Panc1 (cell line): ENCODE results near the gene GPR45. TPM values are rescaled to one million over a fixed set of nuclear protein-coding genes. Genes with fewer than 3 reads are reported as not detected.

ENCODE experiments used
- ATAC-seq: fragments of 200-7000 bp; cut with Tn5 transposase; 2 replicates; pipeline ENCODE4 v1.9.1; 2020; ENCODE audit warnings: mild to moderate bottlenecking, moderate library complexity
- BruUV-seq: library from RNA; stranded (reverse); fragments of 400-500 nt; replicated peaks from 2 replicates; lab custom pipeline; 2021; lab: Mats Ljungman, UMichigan
- CTCF ChIA-PET: fragments of 300-600 bp; sonication (Branson Sonifier 250); formaldehyde crosslinking; loops from one replicate; lab custom pipeline; 2022; ENCODE audit warnings: antibody characterized with exemption; lab: Charles Lee
- POLR2A ChIA-PET: fragments of 300-600 bp; sonication (Branson Sonifier 250); formaldehyde crosslinking; loops from one replicate; lab custom pipeline; 2022; ENCODE audit warnings: antibody characterized with exemption; lab: Charles Lee
- DNase-seq: peaks from one replicate; pipeline ENCODE4 v3.0.0-alpha.2; 2010; ENCODE audit warnings: low read depth, low spot score
- H3K27ac ChIP-seq: 2 replicates; pipeline ENCODE4 v1.5.1; 2011; ENCODE audit warnings: mild to moderate bottlenecking, low read length, inconsistent platforms
- H3K27me3 ChIP-seq: fragments of 200-500 bp; sonication (Bioruptor generic); 2 replicates; pipeline ENCODE4 v1.6.0; 2014; ENCODE audit warnings: low read length, inconsistent platforms; ENCODE audit not compliant: control insufficient read depth, insufficient read depth
- H3K36me3 ChIP-seq: fragments of 200-500 bp; sonication (Bioruptor generic); 2 replicates; pipeline ENCODE4 v1.5.1; 2014; ENCODE audit warnings: inconsistent platforms, mild to moderate bottlenecking, low read length, moderate library complexity; ENCODE audit not compliant: control insufficient read depth, insufficient read depth
- H3K4me1 ChIP-seq: 2 replicates; pipeline ENCODE4 v1.5.1; 2011; ENCODE audit warnings: inconsistent platforms, mild to moderate bottlenecking, low read length, moderate library complexity; ENCODE audit not compliant: control insufficient read depth, insufficient read depth
- H3K4me3 ChIP-seq, 2 experiments: 2 replicates each; pipeline ENCODE4 v1.5.1; 2011 to 2012; ENCODE audit warnings: low read depth in 2 of 2, low read length in 2 of 2, mild to moderate bottlenecking in 2 of 2, inconsistent platforms in 1 of 2, moderate library complexity in 1 of 2
- H3K9me3 ChIP-seq: fragments of 200-500 bp; sonication (Bioruptor generic); 2 replicates; pipeline ENCODE4 v1.5.1; 2014; ENCODE audit warnings: low read depth, mild to moderate bottlenecking, inconsistent platforms, low read length, moderate library complexity; ENCODE audit not compliant: control insufficient read depth, insufficient read depth
- CTCF ChIP-seq: fragments of 450-650 bp; IDR thresholded peaks from 2 replicates; pipeline ENCODE4 v1.5.1; 2017; ENCODE audit warnings: mild to moderate bottlenecking
- POLR2AphosphoS5 ChIP-seq: IDR thresholded peaks from 2 replicates; pipeline ENCODE4 v1.6.1; 2012; ENCODE audit warnings: mild to moderate bottlenecking, low read depth, low read length, moderate library complexity
- REST ChIP-seq, 2 experiments: IDR thresholded peaks; 2 replicates each; pipeline ENCODE4 v1.6.1; 2011 to 2012; ENCODE audit warnings: low read depth in 2 of 2, control low read depth in 1 of 2, low read length in 1 of 2, mild to moderate bottlenecking in 1 of 2, moderate library complexity in 1 of 2; ENCODE audit not compliant: insufficient read depth in 1 of 2
- SIN3A ChIP-seq: IDR thresholded peaks from 2 replicates; pipeline ENCODE4 v1.6.1; 2012; ENCODE audit warnings: low read depth, mild to moderate bottlenecking, low read length, moderate library complexity, borderline replicate concordance; ENCODE audit not compliant: insufficient read depth
- TCF7L2 ChIP-seq: IDR thresholded peaks from 2 replicates; pipeline ENCODE4 v1.6.1; 2011; ENCODE audit warnings: mild to moderate bottlenecking, low read depth, low read length, inconsistent platforms
- in situ Hi-C: cut with HindIII; loops from 2 replicates; pipeline ENCODE4 v1.10.0; 2016; ENCODE audit warnings: low sequenced_read_pairs, low pct_unique_long_range_greater_than_20kb
- intact Hi-C: fragments of 100-400 bp; cut with micrococcal nuclease; formaldehyde crosslinking; loops from one replicate; pipeline ENCODE4 v1.10.0; 2022; ENCODE audit not compliant: unreplicated experiment
- total RNA-seq: library from RNA; stranded (reverse); gene quantifications from one replicate; pipeline ENCODE4 v1.2.1, GENCODE V29; 2021; ENCODE audit not compliant: unreplicated experiment

The GPR45 gene
- total RNA-seq, 1 experiment from 2014 or later, result not detected

DNA sequence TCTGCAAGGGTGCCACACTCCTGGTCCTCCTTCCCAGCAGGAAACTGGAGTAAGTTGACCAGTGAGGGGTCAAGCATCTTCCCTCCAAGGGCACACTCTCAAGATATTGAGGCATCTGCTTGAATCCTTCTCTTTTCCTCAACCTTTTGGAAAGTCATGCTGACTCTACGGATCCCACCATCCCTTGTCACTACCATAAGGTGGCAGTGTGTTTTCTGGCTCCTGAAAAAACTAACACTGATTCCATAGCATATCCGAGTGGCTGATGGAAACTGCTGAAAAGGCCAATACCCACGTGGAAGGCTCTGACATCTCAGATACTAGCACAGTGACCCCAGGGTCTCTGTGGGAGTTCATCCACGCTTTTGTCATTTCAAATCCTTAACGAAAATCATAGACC, 37.1 kb downstream of the GPR45 start:
- ATAC-seq, result 0 out of 2 replicates have a peak, but pooled peaks have one; percentile 51
- no TSS peak for BruUV-seq
- intact Hi-C loops, result no loop called here
- CTCF ChIA-PET, result interaction anchor here (0.6 to 0.8 kb wide), 2 partner anchors 9 to 641 kb away, joined by 3 to 8 read pairs; no protein-coding TSS in a partner anchor
- Histone ChIP-seq H3K36me3 (peaks cover 10% of the 10 kb centered on the region), H3K27me3 (no peaks in the 10 kb centered on the region), H3K4me1 (no peaks in the 10 kb centered on the region), H3K27ac (no peak overlapping the region), H3K4me3 (no peak overlapping the region), H3K9me3 (no peaks in the 10 kb centered on the region)
- no peak for DNase-seq
- POLR2A ChIA-PET, result interaction anchor here (0.6 kb wide), 1 partner anchor 92 kb away, joined by 12 read pairs; no protein-coding TSS in a partner anchor
- no peak for TF ChIP-seq REST (IDR thresholded peaks at IDR 0.05; ENCODE audit: insufficient read depth in 1 of 2, low read depth in 2 of 2, low read length in 1 of 2)
- peak; percentile 48; the same call in 1 of the 2 replicates for TF ChIP-seq CTCF
- no peak for TF ChIP-seq SIN3A
- in situ Hi-C loops, result no loop called here

DNA sequence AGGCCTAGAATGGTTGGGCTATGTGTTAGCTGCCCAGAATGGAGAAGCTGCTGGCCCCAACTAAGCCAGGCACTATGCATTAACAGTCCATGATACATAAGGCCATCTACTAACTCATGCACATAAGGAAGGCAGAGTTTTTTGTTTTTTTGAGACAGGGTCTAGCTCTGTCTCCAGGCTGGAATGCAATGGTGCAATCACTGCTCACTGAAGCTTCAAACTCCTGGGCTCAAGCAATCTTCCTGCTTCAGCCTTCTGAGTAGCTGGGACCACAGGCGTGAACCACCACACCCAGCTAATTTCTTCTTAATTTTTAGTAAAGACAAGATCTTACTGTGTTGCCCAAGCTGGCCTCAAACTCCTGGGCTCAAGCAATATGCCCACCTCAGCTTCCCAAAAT, 37.6 kb downstream of the GPR45 start:
- ATAC-seq, result no peak
- H3K36me3 ChIP-seq, result peaks cover 9% of the 10 kb centered on the region; the same call in 1 of the 2 replicates
- BruUV-seq, result no TSS peak
- H3K27me3 ChIP-seq, result no peaks in the 10 kb centered on the region
- POLR2A ChIA-PET, result interaction anchor here (0.6 kb wide), 1 partner anchor 93 kb away, joined by 12 read pairs; no protein-coding TSS in a partner anchor
- no peaks in the 10 kb centered on the region for H3K9me3 ChIP-seq
- no peak for DNase-seq
- in situ Hi-C loops (no loop called here), intact Hi-C loops (no loop called here)
- TF ChIP-seq SIN3A (no peak), CTCF (no peak), TCF7L2 (no peak), REST (IDR thresholded peaks at IDR 0.05; ENCODE audit: insufficient read depth in 1 of 2, low read depth in 2 of 2, low read length in 1 of 2) (no peak), POLR2AphosphoS5 (no peak)
- H3K4me3 ChIP-seq, result no peak overlapping the region
- no peak overlapping the region for H3K27ac ChIP-seq
- H3K4me1 ChIP-seq, result no peaks in the 10 kb centered on the region
- CTCF ChIA-PET, result interaction anchor here (0.6 kb wide), 1 partner anchor 8 kb away, joined by 3 read pairs; no protein-coding TSS in a partner anchor
